CD8-positive, alpha-beta memory T cell (primary cell): Measurements from ENCODE around the gene IL22RA1. TPM values are rescaled to one million over a fixed set of nuclear protein-coding genes. Genes with fewer than 3 reads are reported as not detected.

Experiments used
- CTCF ChIA-PET: fragments of 350-600 bp; sonication (Branson Sonifier 250); formaldehyde crosslinking; loops from one replicate; lab custom pipeline; 2021; ENCODE audit warnings: antibody characterized with exemption; lab: Charles Lee
- POLR2A ChIA-PET: fragments of 350-600 bp; sonication (Branson Sonifier 250); formaldehyde crosslinking; loops from one replicate; lab custom pipeline; 2021; ENCODE audit warnings: antibody characterized with exemption; lab: Charles Lee
- DNase-seq, 5 donors: peaks; one replicate each; pipeline versions ENCODE4 v3.0.0 to v3.0.0-alpha.2; 2020 to 2022; ENCODE audit warnings: mixed read lengths in 1 of 5
- H3K27ac ChIP-seq: one replicate; pipeline ENCODE4 v1.7.0; 2013; ENCODE audit warnings: low read depth, mild to moderate bottlenecking, low read length, moderate library complexity
- H3K27me3 ChIP-seq: 2 replicates; pipeline ENCODE4 v1.7.0; 2013; ENCODE audit warnings: low read length, mild to moderate bottlenecking; ENCODE audit not compliant: insufficient read depth, poor library complexity, severe bottlenecking
- H3K36me3 ChIP-seq: 2 replicates; pipeline ENCODE4 v1.7.0; 2013; ENCODE audit warnings: mild to moderate bottlenecking, low read length, moderate library complexity; ENCODE audit not compliant: insufficient read depth
- H3K4me1 ChIP-seq: 2 replicates; pipeline ENCODE4 v1.7.0; 2013; ENCODE audit warnings: mild to moderate bottlenecking, low read length, moderate library complexity; ENCODE audit not compliant: insufficient read depth
- H3K4me3 ChIP-seq: 2 replicates; pipeline ENCODE4 v1.7.0; 2013; ENCODE audit warnings: mild to moderate bottlenecking, low read length
- H3K9me3 ChIP-seq: 2 replicates; pipeline ENCODE4 v1.7.0; 2013; ENCODE audit warnings: mild to moderate bottlenecking, low read length
- H3K27ac Mint-ChIP-seq, 8 donors: one replicate each; pipeline ENCODE4 v1.8.0; 2020 to 2021; ENCODE audit warnings: mixed read lengths in 8 of 8, mild to moderate bottlenecking in 6 of 8, inconsistent platforms in 3 of 8, moderate library complexity in 3 of 8
- H3K27me3 Mint-ChIP-seq, 2 donors: one replicate each; pipeline ENCODE4 v1.8.0; 2020 to 2021; ENCODE audit warnings: mixed read lengths in 2 of 2, mild to moderate bottlenecking in 1 of 2, moderate library complexity in 1 of 2
- H3K36me3 Mint-ChIP-seq, 3 donors: one replicate each; pipeline ENCODE4 v1.8.0; 2020 to 2021; ENCODE audit warnings: mixed read lengths in 3 of 3, inconsistent platforms in 1 of 3, mild to moderate bottlenecking in 1 of 3
- H3K4me1 Mint-ChIP-seq, 3 donors: one replicate each; pipeline ENCODE4 v1.8.0; 2020 to 2021; ENCODE audit warnings: mixed read lengths in 3 of 3, inconsistent platforms in 1 of 3, mild to moderate bottlenecking in 1 of 3
- H3K4me3 Mint-ChIP-seq, 7 donors: one replicate each; pipeline ENCODE4 v1.8.0; 2020 to 2021; ENCODE audit warnings: mixed read lengths in 7 of 7, mild to moderate bottlenecking in 6 of 7, moderate library complexity in 4 of 7, inconsistent platforms in 2 of 7
- H3K9me3 Mint-ChIP-seq, 5 donors: one replicate each; pipeline ENCODE4 v1.8.0; 2020 to 2022; ENCODE audit warnings: mixed read lengths in 5 of 5, mild to moderate bottlenecking in 3 of 5, moderate library complexity in 2 of 5, inconsistent platforms in 1 of 5
- polyA plus RNA-seq: library from polyadenylated mRNA; unstranded; fragments of 300-500 nt; fragmentation: Illumina TruSeq; gene quantifications from one replicate; pipeline ENCODE4 v1.2.3, GENCODE V29; 2021
- total RNA-seq, 2 experiments: library from RNA; stranded (reverse); gene quantifications; one replicate each; pipeline ENCODE4 v1.2.3, GENCODE V29; 2021

The IL22RA1 gene
- total and polyA plus RNA-seq, 3 experiments from 2014 or later = not detected

DNA sequence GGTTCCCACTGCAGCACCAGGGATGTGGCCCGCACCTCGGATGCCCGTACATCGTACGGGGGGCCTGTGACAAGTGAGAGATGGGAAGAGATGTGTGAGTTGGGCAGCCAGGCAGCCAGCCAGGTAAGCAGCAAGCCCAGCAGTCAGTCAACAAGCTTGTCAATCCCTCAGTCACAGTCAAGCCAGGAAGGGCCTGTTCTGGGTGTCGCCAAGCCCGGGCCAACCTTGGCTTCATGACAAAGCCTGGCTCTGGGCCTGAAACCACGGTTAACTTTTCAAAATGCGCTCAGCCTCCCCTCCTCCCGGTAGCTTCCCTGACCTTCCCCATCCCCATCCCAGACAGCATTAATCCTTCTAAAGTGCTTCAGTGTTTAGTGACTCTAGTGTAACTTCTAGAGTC, 62.8 kb downstream of the IL22RA1 start:
- ChIA-PET POLR2A (no interaction called here), CTCF (no interaction called here)
- Histone ChIP-seq H3K4me3 (no peak overlapping the region), H3K36me3 (no peaks in the 10 kb centered on the region), H3K27ac (no peak overlapping the region), H3K27me3 (no peaks in the 10 kb centered on the region), H3K4me1 (no peaks in the 10 kb centered on the region), H3K9me3 (no peaks in the 10 kb centered on the region)
- no peaks in the 10 kb centered on the region for H3K4me1 Mint-ChIP-seq
- no peak overlapping the region for H3K4me3 Mint-ChIP-seq
- H3K27ac Mint-ChIP-seq = peak overlapping the region in 1 of 8 donors; percentile 66
- no peaks in the 10 kb centered on the region for H3K9me3 Mint-ChIP-seq
- DNase-seq = no peak
- no peaks in the 10 kb centered on the region for H3K36me3 Mint-ChIP-seq
- H3K27me3 Mint-ChIP-seq = peaks cover 4 to 9% of the 10 kb centered on the region in 2 donors

DNA sequence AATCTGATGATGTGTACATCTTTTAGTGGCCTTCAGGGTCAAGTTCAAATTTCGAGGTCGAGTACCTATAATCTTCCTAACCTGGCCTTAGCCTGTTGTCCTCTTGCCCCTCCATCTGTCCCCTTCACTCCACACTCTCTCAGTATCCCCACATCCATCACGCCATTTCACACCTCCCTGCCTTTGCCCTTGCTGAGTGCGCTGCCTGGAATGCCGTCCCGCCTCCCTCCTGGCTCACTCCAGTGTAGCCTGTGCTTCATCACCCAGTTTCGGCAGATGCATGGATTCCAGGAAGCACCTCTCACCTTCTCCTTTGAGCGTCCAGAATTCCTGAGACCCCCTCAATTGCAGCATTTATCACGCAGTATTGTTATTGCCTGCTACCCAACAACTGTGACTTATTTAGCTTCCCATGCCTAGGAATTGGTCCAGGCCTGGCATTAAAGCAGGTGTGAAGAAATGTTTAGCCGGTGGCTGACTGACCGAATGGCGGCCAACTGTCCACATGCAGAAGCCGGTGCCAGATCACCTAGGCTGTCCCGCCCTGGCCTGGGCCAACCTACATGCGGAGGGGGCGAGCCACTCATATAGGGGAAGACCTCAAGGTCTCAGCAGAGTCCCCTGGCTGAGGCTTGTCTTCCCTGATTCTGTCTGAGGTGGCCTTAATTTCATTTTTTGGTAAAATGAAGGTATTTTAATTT, 65.5 kb downstream of the IL22RA1 start:
- Histone ChIP-seq H3K9me3 (no peaks in the 10 kb centered on the region), H3K27ac (no peak overlapping the region), H3K4me1 (no peaks in the 10 kb centered on the region), H3K27me3 (no peaks in the 10 kb centered on the region), H3K36me3 (no peaks in the 10 kb centered on the region), H3K4me3 (no peak overlapping the region)
- no peaks in the 10 kb centered on the region for H3K9me3 Mint-ChIP-seq
- H3K27me3 Mint-ChIP-seq = peaks cover 1 to 4% of the 10 kb centered on the region in 2 donors
- H3K27ac Mint-ChIP-seq = no peak overlapping the region
- H3K4me1 Mint-ChIP-seq = no peaks in the 10 kb centered on the region
- ChIA-PET CTCF (no interaction called here), POLR2A (no interaction called here)
- no peak overlapping the region for H3K4me3 Mint-ChIP-seq
- H3K36me3 Mint-ChIP-seq = no peaks in the 10 kb centered on the region
- no peak for DNase-seq

DNA sequence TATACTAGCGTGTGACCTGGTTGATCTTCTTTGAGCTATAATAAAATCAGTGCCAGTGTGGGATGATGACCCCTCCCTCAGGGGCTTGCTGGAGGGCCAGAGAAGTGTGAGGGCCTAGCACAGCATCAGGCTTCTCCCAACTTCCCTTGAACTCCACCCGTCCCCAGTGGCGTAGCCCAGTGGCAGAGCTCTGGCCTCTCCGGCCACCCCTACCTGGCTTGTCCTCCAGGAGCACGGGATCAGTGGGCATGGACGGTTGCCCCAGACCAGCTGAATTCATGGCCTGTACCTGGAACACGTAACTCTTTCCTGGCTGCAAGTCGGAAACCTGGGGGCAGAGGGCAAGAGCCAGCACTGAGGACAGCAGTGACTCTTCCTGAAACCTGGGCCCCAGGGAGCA, 67.0 kb downstream of the IL22RA1 start:
- H3K36me3 Mint-ChIP-seq = no peaks in the 10 kb centered on the region
- H3K36me3 ChIP-seq = no peaks in the 10 kb centered on the region
- ChIA-PET POLR2A (no interaction called here), CTCF (interaction anchor here (0.6 kb wide), 1 partner anchor 1979 kb away, joined by 4 read pairs; no protein-coding TSS in a partner anchor)
- no peaks in the 10 kb centered on the region for H3K9me3 Mint-ChIP-seq
- no peak overlapping the region for H3K27ac ChIP-seq
- H3K4me1 ChIP-seq = no peaks in the 10 kb centered on the region
- no peak for DNase-seq
- H3K9me3 ChIP-seq = no peaks in the 10 kb centered on the region
- no peak overlapping the region for H3K27ac Mint-ChIP-seq
- no peak overlapping the region for H3K4me3 Mint-ChIP-seq
- H3K27me3 Mint-ChIP-seq = peaks cover 5% of the 10 kb centered on the region in 2 donors
- no peak overlapping the region for H3K4me3 ChIP-seq
- H3K4me1 Mint-ChIP-seq = peaks cover 0 to under 1% (median under 1%) of the 10 kb centered on the region in 3 donors
- no peaks in the 10 kb centered on the region for H3K27me3 ChIP-seq

- DNase-seq = no peak
- Histone ChIP-seq H3K27me3 (no peaks in the 10 kb centered on the region), H3K4me3 (no peak overlapping the region), H3K4me1 (no peaks in the 10 kb centered on the region), H3K27ac (no peak overlapping the region), H3K36me3 (no peaks in the 10 kb centered on the region), H3K9me3 (no peaks in the 10 kb centered on the region)
- Mint-ChIP-seq H3K4me3 (no peak overlapping the region), H3K27ac (no peak overlapping the region), H3K4me1 (peaks cover 0 to 4% (median 3%) of the 10 kb centered on the region in 3 donors), H3K9me3 (no peaks in the 10 kb centered on the region), H3K27me3 (peaks cover 7 to 8% of the 10 kb centered on the region in 2 donors), H3K36me3 (no peaks in the 10 kb centered on the region)
- CTCF ChIA-PET = no interaction called here
- POLR2A ChIA-PET = no interaction called here
These were observed 67.4 kb downstream of the IL22RA1 start for GRCh38 chr1:24075590-24075854.

DNA sequence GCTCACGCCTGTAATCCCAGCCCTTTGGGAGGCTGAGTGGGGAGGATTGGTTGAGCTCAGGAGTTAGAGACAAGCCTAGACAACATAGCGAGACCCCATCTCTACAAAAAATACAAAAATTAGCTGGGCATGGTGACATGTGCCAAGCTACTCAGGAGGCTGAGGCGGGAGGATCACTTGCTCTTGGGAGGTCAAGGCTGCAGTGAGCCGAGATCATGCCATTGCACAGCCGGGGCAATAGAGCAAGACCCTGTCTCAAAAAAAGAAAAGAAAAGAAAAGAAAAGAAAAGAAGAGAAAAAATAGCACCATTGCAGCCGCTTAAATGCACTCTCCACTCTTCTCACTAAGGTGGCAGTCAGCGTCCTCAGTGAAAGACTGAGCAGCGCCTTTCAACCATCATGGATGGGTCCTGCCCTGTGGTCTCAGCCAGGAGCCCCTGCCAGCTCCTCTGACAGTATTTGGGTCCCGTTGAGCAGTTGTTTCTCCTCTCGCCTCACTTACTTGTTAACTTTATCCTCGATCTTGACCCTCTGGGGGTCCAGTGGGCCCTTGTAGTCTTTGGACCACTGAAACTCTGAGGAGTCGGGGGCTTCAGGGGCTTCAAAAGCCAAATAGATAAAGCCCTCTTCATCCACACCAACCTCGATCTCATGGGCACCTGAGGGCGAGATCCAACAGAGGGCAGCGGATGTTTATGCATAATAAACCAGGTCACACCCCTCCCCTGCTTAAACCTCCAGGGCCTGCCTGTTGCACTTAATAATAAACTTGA, 67.9 kb downstream of the IL22RA1 start:
- peaks cover 0 to 4% (median 3%) of the 10 kb centered on the region in 3 donors for H3K4me1 Mint-ChIP-seq
- H3K9me3 Mint-ChIP-seq = no peaks in the 10 kb centered on the region
- H3K27me3 Mint-ChIP-seq = peaks cover 7 to 8% of the 10 kb centered on the region in 2 donors
- Histone ChIP-seq H3K27me3 (no peaks in the 10 kb centered on the region), H3K36me3 (no peaks in the 10 kb centered on the region), H3K4me1 (no peaks in the 10 kb centered on the region), H3K4me3 (no peak overlapping the region), H3K27ac (no peak overlapping the region), H3K9me3 (no peaks in the 10 kb centered on the region)
- ChIA-PET CTCF (no interaction called here), POLR2A (no interaction called here)
- H3K4me3 Mint-ChIP-seq = no peak overlapping the region
- H3K27ac Mint-ChIP-seq = no peak overlapping the region
- DNase-seq = no peak
- no peaks in the 10 kb centered on the region for H3K36me3 Mint-ChIP-seq

- POLR2A ChIA-PET = no interaction called here
- Histone ChIP-seq H3K4me1 (no peaks in the 10 kb centered on the region), H3K36me3 (no peaks in the 10 kb centered on the region), H3K4me3 (no peak overlapping the region), H3K9me3 (no peaks in the 10 kb centered on the region), H3K27ac (no peak overlapping the region), H3K27me3 (no peaks in the 10 kb centered on the region)
- Mint-ChIP-seq H3K4me3 (no peak overlapping the region), H3K27me3 (peaks cover 7 to 9% of the 10 kb centered on the region in 2 donors), H3K9me3 (no peaks in the 10 kb centered on the region), H3K27ac (no peak overlapping the region), H3K4me1 (peaks cover 0 to 4% (median 3%) of the 10 kb centered on the region in 3 donors), H3K36me3 (no peaks in the 10 kb centered on the region)
- DNase-seq = no peak
- CTCF ChIA-PET = no interaction called here
These were observed 68.7 kb downstream of the IL22RA1 start for GRCh38 chr1:24074196-24074595.

DNA sequence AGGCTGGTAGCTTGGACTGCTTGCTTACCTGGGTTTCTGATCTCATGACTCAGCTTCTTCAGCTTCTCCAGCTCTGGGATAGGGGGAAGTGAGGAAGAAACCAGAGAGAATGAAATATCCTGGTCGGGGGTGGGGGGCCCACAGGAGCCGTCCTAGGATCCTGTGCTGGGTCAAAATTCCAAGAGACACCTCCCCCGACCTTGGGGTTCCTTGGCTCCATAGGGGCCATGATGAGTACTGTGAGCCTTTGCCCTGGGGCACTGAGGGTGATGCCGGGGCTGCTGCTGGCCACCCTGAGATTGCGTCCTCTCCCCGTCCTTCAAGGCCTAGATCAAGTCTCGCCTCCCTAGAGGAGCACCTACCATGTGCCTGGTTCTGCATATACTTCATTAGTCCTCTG, 71.0 kb downstream of the IL22RA1 start:
- Mint-ChIP-seq H3K27ac (no peak overlapping the region), H3K4me1 (peaks cover 0 to 4% (median 3%) of the 10 kb centered on the region in 3 donors), H3K9me3 (no peaks in the 10 kb centered on the region), H3K27me3 (peaks cover 7 to 16% of the 10 kb centered on the region in 2 donors), H3K4me3 (no peak overlapping the region), H3K36me3 (no peaks in the 10 kb centered on the region)
- Histone ChIP-seq H3K36me3 (no peaks in the 10 kb centered on the region), H3K27ac (no peak overlapping the region), H3K27me3 (no peaks in the 10 kb centered on the region), H3K4me3 (no peak overlapping the region), H3K9me3 (no peaks in the 10 kb centered on the region), H3K4me1 (no peaks in the 10 kb centered on the region)
- no peak for DNase-seq
- ChIA-PET CTCF (interaction anchor here (1.0 to 1.4 kb wide), 4 partner anchors 10 to 80 kb away, joined by 3 read pairs; no protein-coding TSS in a partner anchor), POLR2A (no interaction called here)

DNA sequence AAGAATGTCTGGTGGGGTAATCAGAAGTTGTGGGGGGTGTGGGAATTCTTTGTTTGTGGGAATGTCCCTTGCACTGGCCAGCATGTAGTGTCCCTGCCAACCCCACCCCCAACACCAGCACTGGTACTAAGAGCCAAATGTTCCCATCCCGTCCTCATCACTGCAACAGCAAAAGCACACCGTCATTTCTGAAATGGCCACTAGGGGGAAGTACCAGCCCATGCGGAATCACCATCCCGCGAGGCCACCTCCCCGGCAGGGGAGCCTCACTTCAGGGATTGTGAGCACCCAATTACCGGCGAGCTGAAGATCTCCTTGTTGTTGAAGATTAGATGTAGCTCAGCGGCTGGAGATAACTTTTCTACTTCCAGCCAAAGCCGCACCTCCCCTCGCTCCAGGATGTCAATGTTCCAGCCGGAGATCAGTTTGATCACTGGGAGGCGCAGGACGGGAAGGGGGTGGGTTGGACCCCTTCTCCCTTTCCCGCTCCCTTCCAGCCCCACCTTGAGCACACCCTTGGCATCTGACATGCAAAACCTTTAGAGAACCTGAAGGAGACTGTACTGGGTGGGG, 72.0 kb downstream of the IL22RA1 start:
- no peaks in the 10 kb centered on the region for H3K9me3 ChIP-seq
- Mint-ChIP-seq H3K27ac (no peak overlapping the region), H3K27me3 (peaks cover 6 to 16% of the 10 kb centered on the region in 2 donors), H3K9me3 (no peaks in the 10 kb centered on the region), H3K36me3 (no peaks in the 10 kb centered on the region), H3K4me3 (no peak overlapping the region), H3K4me1 (peaks cover 0 to 4% (median 3%) of the 10 kb centered on the region in 3 donors)
- no peak overlapping the region for H3K27ac ChIP-seq
- H3K27me3 ChIP-seq = no peaks in the 10 kb centered on the region
- no peaks in the 10 kb centered on the region for H3K4me1 ChIP-seq
- ChIA-PET CTCF (interaction anchor here (1.0 to 1.5 kb wide), 4 partner anchors 10 to 81 kb away, joined by 3 to 4 read pairs (median 3); no protein-coding TSS in a partner anchor), POLR2A (no interaction called here)
- peak; percentile 44 to 71 (median 53) for DNase-seq
- H3K4me3 ChIP-seq = no peak overlapping the region
- no peaks in the 10 kb centered on the region for H3K36me3 ChIP-seq
